A673 (cell line): ENCODE results near the gene GSE1. TPM values are rescaled to one million over a fixed set of nuclear protein-coding genes. Genes with fewer than 3 reads are reported as not detected.

Experiments
- BruUV-seq: library from RNA; stranded (reverse); fragments of 400-500 nt; replicated peaks from 2 replicates; lab custom pipeline; 2021; lab: Mats Ljungman, UMichigan
- CTCF ChIA-PET: fragments of 300-600 bp; sonication (Branson Sonifier 250); formaldehyde crosslinking; loops from one replicate; lab custom pipeline; 2022; ENCODE audit warnings: antibody characterized with exemption; lab: Charles Lee
- POLR2A ChIA-PET: fragments of 300-600 bp; sonication (Branson Sonifier 250); formaldehyde crosslinking; loops from one replicate; lab custom pipeline; 2022; ENCODE audit warnings: antibody characterized with exemption; ENCODE audit not compliant: low non-redundant PET; lab: Charles Lee
- DNase-seq: peaks from one replicate; pipeline ENCODE4 v3.0.0-alpha.2; 2015; ENCODE audit warnings: low spot score
- H3K27ac ChIP-seq: fragments of 200-600 bp; sonication (generic); 2 replicates; pipeline ENCODE4 v1.5.1; 2016; ENCODE audit warnings: mixed run types, low read depth, mild to moderate bottlenecking, mixed read lengths, antibody characterized with exemption, low read length; ENCODE audit not compliant: poor library complexity, severe bottlenecking
- H3K27me3 ChIP-seq: fragments of 200-600 bp; sonication (generic); replicated peaks from 2 replicates; pipeline ENCODE4 v1.6.1; 2017; ENCODE audit warnings: mixed run types, low read depth, mild to moderate bottlenecking, mixed read lengths, antibody characterized with exemption, low read length; ENCODE audit not compliant: insufficient read depth, poor library complexity
- H3K36me3 ChIP-seq: fragments of 200-600 bp; sonication (generic); 2 replicates; pipeline ENCODE4 v1.6.1; 2016; ENCODE audit warnings: mixed run types, mild to moderate bottlenecking, mixed read lengths, antibody characterized with exemption, low read length; ENCODE audit not compliant: insufficient read depth, poor library complexity, severe bottlenecking
- H3K4me1 ChIP-seq: fragments of 200-600 bp; sonication (generic); 2 replicates; pipeline ENCODE4 v1.6.1; 2017; ENCODE audit warnings: mixed run types, mild to moderate bottlenecking, mixed read lengths, antibody characterized with exemption, low read length; ENCODE audit not compliant: insufficient read depth, poor library complexity, severe bottlenecking
- H3K4me3 ChIP-seq: fragments of 200-600 bp; sonication (generic); 2 replicates; pipeline ENCODE4 v1.5.1; 2016; ENCODE audit warnings: low read depth, mixed run types, mild to moderate bottlenecking, mixed read lengths, low read length; ENCODE audit not compliant: poor library complexity, severe bottlenecking
- H3K9me3 ChIP-seq: fragments of 200-600 bp; sonication (generic); 2 replicates; pipeline ENCODE4 v1.6.1; 2016; ENCODE audit warnings: mixed run types, low read depth, mild to moderate bottlenecking, mixed read lengths, antibody characterized with exemption, low read length; ENCODE audit not compliant: poor library complexity, severe bottlenecking
- CTCF ChIP-seq: fragments of 300-800, 200-600 bp; sonication (generic); conservative IDR thresholded peaks from 2 replicates; pipeline ENCODE4 v1.5.1; 2017; ENCODE audit warnings: low read depth, mild to moderate bottlenecking, antibody characterized with exemption, low read length, moderate library complexity, mixed read lengths
- EZH2 ChIP-seq: fragments of 200-600 bp; sonication (generic); IDR thresholded peaks from 2 replicates; pipeline ENCODE4 v1.6.1; 2017; ENCODE audit warnings: borderline replicate concordance, low read depth, mild to moderate bottlenecking, mixed read lengths, antibody characterized with exemption, low read length; ENCODE audit not compliant: poor library complexity, severe bottlenecking
- intact Hi-C: fragments of 100-400 bp; cut with micrococcal nuclease; formaldehyde crosslinking; loops from one replicate; pipeline ENCODE4 v1.10.0; 2022; ENCODE audit not compliant: unreplicated experiment
- total RNA-seq: library from RNA; stranded (reverse); gene quantifications from 2 replicates; pipeline ENCODE4 v1.2.3, GENCODE V29; 2021

The GSE1 gene
- total RNA-seq, 1 experiment from 2014 or later, result 64.2 TPM

GRCh38 chr16:85564277-85565051 lies 48.7 kb upstream of the GSE1 start:
- Histone ChIP-seq H3K9me3 (peaks cover 10% of the 10 kb centered on the region), H3K4me1 (peaks cover 40% of the 10 kb centered on the region), H3K27me3 (no peaks in the 10 kb centered on the region), H3K27ac (no peak overlapping the region), H3K36me3 (no peaks in the 10 kb centered on the region), H3K4me3 (no peak overlapping the region)
- BruUV-seq, result no TSS peak
- no peak for DNase-seq
- ChIA-PET CTCF (interaction anchor here (1.1 kb wide), 1 partner anchor 14 kb away, joined by 4 read pairs; no protein-coding TSS in a partner anchor), POLR2A (no interaction called here)
- intact Hi-C loops, result no loop called here
- TF ChIP-seq CTCF, result peak; percentile 63
- no peak for TF ChIP-seq EZH2

GRCh38 chr16:85565340-85565739 lies 47.8 kb upstream of the GSE1 start:
- DNase-seq, result no peak
- peaks cover 47% of the 10 kb centered on the region for H3K4me1 ChIP-seq
- no peaks in the 10 kb centered on the region for H3K27me3 ChIP-seq
- no peak overlapping the region for H3K27ac ChIP-seq
- BruUV-seq, result no TSS peak
- H3K9me3 ChIP-seq, result peaks cover 10% of the 10 kb centered on the region
- TF ChIP-seq CTCF (no peak), EZH2 (no peak)
- intact Hi-C loops, result no loop called here
- no peaks in the 10 kb centered on the region for H3K36me3 ChIP-seq
- CTCF ChIA-PET, result no interaction called here
- POLR2A ChIA-PET, result no interaction called here
- H3K4me3 ChIP-seq, result no peak overlapping the region

- intact Hi-C loops, result no loop called here
- DNase-seq, result no peak
- no TSS peak for BruUV-seq
- H3K27me3 ChIP-seq, result no peaks in the 10 kb centered on the region
- ChIA-PET CTCF (no interaction called here), POLR2A (no interaction called here)
- no peaks in the 10 kb centered on the region for H3K36me3 ChIP-seq
- no peak overlapping the region for H3K27ac ChIP-seq
- H3K4me3 ChIP-seq, result no peak overlapping the region
- peaks cover 52% of the 10 kb centered on the region for H3K4me1 ChIP-seq
- TF ChIP-seq CTCF (no peak), EZH2 (no peak)
- H3K9me3 ChIP-seq, result peaks cover 10% of the 10 kb centered on the region
Measured at GRCh38 chr16:85565801-85566526, 47.2 kb upstream of the GSE1 start.
